ENCODE results near the gene NTM.

DNA sequence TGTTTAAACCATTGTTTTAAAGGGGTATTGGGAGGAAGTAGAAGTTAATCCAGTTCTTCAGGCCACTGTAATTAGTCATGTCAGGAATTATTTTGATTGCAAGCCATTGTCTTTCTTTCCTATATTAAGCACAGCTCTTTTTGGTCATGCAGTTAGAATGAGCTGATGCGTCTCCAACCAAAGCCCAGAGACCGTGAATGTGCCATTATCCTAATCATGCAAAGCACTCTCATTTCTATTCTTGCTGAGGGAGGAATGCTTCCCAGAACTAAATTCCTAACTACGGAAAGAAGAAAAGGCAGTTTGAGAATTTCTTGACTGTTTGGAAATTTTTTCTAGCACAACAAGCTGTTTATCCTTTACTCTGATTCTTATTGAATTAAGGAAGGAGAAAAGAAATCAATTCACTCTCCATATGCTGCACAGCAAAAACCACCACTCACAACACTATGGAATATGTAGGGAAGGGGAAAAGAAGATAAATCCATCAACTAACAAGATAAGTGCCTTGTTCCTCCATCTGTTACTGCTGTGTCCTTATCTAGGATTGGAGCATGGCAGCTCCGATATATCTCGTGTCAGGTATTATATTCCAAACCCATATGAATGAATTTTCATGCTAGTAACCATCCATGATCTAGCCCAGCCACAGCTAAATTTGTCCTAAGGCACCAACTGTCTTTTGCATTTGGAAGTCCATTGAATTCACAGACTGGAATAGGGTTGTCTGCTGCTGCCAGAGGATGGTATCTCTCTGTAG, 70.8 kb downstream of the NTM start:
- TF ChIP-seq, protein P1, sequence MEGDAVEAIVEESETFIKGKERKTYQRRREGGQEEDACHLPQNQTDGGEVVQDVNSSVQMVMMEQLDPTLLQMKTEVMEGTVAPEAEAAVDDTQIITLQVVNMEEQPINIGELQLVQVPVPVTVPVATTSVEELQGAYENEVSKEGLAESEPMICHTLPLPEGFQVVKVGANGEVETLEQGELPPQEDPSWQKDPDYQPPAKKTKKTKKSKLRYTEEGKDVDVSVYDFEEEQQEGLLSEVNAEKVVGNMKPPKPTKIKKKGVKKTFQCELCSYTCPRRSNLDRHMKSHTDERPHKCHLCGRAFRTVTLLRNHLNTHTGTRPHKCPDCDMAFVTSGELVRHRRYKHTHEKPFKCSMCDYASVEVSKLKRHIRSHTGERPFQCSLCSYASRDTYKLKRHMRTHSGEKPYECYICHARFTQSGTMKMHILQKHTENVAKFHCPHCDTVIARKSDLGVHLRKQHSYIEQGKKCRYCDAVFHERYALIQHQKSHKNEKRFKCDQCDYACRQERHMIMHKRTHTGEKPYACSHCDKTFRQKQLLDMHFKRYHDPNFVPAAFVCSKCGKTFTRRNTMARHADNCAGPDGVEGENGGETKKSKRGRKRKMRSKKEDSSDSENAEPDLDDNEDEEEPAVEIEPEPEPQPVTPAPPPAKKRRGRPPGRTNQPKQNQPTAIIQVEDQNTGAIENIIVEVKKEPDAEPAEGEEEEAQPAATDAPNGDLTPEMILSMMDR (IDR thresholded peaks at IDR 0.05; ENCODE audit: low read length) = no peak
- no peak for TF ChIP-seq EZH2 (IDR thresholded peaks at IDR 0.05; ENCODE audit: borderline replicate concordance, low read length)

Measured in OCI-LY1 (cell line).